ENCODE measurements around the gene FKBP1A.

DNA sequence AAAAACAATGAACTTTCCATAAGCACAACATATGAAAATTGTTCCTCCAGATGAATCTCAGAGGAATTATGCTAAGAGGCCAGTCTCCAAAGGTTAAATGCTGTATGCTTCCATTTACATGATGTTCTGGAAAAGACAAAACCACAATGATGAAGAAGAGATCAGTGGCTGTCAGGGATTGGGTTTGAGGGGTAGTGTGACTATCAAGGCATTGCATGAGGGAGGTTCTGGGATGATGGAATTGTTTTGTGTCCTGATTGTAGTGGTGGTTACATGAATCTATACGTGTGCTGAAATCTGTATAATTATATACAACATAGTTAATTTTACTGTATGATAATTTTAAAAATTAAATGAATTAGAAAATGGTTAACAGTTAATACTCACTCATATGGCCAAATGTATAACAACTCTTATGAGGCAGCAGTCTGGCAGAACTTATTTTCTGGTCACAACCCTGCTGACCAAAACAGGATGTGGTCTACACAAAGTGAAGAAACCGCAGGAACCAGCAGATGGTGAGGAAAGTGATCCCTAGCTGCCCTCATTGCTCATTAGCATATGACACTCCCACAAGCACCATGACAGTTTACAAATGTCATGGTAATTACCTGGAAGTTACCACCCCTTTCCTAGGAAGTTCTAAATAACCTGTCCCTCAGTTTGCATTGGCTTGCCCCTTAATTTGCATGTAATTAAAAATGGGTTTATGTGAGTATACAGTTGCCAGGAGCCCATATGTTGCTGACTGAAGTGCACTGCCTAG is 41.9 kb upstream of the FKBP1A start:
- TF ChIP-seq OSR1 (CRISPR knock-in tag; IDR thresholded peaks at IDR 0.05): no peak
- no peak for TF ChIP-seq ZFP3 (CRISPR knock-in tag; IDR thresholded peaks at IDR 0.05)
- TF ChIP-seq ESRRG (CRISPR knock-in tag; IDR thresholded peaks at IDR 0.05): no peak
- TF ChIP-seq, protein P1, sequence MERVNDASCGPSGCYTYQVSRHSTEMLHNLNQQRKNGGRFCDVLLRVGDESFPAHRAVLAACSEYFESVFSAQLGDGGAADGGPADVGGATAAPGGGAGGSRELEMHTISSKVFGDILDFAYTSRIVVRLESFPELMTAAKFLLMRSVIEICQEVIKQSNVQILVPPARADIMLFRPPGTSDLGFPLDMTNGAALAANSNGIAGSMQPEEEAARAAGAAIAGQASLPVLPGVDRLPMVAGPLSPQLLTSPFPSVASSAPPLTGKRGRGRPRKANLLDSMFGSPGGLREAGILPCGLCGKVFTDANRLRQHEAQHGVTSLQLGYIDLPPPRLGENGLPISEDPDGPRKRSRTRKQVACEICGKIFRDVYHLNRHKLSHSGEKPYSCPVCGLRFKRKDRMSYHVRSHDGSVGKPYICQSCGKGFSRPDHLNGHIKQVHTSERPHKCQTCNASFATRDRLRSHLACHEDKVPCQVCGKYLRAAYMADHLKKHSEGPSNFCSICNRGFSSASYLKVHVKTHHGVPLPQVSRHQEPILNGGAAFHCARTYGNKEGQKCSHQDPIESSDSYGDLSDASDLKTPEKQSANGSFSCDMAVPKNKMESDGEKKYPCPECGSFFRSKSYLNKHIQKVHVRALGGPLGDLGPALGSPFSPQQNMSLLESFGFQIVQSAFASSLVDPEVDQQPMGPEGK (CRISPR knock-in tag; IDR thresholded peaks at IDR 0.05; ENCODE audit: borderline replicate concordance): no peak
- no peak for TF ChIP-seq GLIS3 (CRISPR knock-in tag; IDR thresholded peaks at IDR 0.05)
- no peak for TF ChIP-seq RARB (CRISPR knock-in tag; IDR thresholded peaks at IDR 0.05)
- TF ChIP-seq ARNTL (CRISPR knock-in tag; IDR thresholded peaks at IDR 0.05; ENCODE audit: borderline replicate concordance, low read depth): no peak
- TF ChIP-seq TOX (CRISPR knock-in tag; IDR thresholded peaks at IDR 0.05; ENCODE audit: borderline replicate concordance): no peak
